DOHH2 (cell line): Measurements from ENCODE around the gene JUND.

Experiments used
- H3F3A ChIP-seq: fragments of 200-600 bp; sonication (generic), shearing (Covaris generic); 2 replicates; pipeline ENCODE4 v1.6.0; 2016; ENCODE audit warnings: antibody characterized with exemption, mild to moderate bottlenecking; ENCODE audit not compliant: control insufficient read depth, insufficient read depth
- H3K27ac ChIP-seq: fragments of 200-600 bp; sonication (generic); 2 replicates; pipeline ENCODE4 v1.5.1; 2014; ENCODE audit warnings: low read depth, mild to moderate bottlenecking, low read length, moderate library complexity
- H3K27me3 ChIP-seq: fragments of 200-600 bp; sonication (generic); 2 replicates; pipeline ENCODE4 v1.6.1; 2014; ENCODE audit warnings: mild to moderate bottlenecking, low read length, mixed read lengths; ENCODE audit not compliant: control insufficient read depth
- H3K36me3 ChIP-seq: fragments of 200-600 bp; sonication (generic); 2 replicates; pipeline ENCODE4 v1.6.1; 2014; ENCODE audit warnings: mild to moderate bottlenecking, low read length, moderate library complexity, mixed read lengths; ENCODE audit not compliant: control insufficient read depth
- H3K4me1 ChIP-seq: fragments of 200-600 bp; sonication (generic); 2 replicates; pipeline ENCODE4 v1.6.1; 2014; ENCODE audit warnings: mild to moderate bottlenecking, low read length, mixed read lengths; ENCODE audit not compliant: control insufficient read depth
- H3K4me2 ChIP-seq: fragments of 200-600 bp; sonication (generic); 2 replicates; pipeline ENCODE4 v1.6.0; 2014; ENCODE audit warnings: mild to moderate bottlenecking, low read length, moderate library complexity
- H3K4me3 ChIP-seq: fragments of 200-600 bp; sonication (generic); 2 replicates; pipeline ENCODE4 v1.5.1; 2014; ENCODE audit warnings: mild to moderate bottlenecking, low read length, mixed read lengths
- H3K79me2 ChIP-seq: fragments of 200-600 bp; sonication (generic); 2 replicates; pipeline ENCODE4 v1.6.1; 2014; ENCODE audit warnings: mild to moderate bottlenecking, low read length, mixed read lengths; ENCODE audit not compliant: control insufficient read depth
- H3K9me2 ChIP-seq: fragments of 200-600 bp; sonication (generic); replicated peaks from 2 replicates; pipeline ENCODE4 v1.6.1; 2014; ENCODE audit warnings: mild to moderate bottlenecking, low read length, mixed read lengths; ENCODE audit not compliant: control insufficient read depth
- H3K9me3 ChIP-seq: fragments of 200-600 bp; sonication (generic); 2 replicates; pipeline ENCODE4 v1.6.1; 2014; ENCODE audit warnings: antibody characterized with exemption, low read length, mixed read lengths; ENCODE audit not compliant: control insufficient read depth, insufficient read depth
- H4K20me1 ChIP-seq: fragments of 200-600 bp; sonication (generic); 2 replicates; pipeline ENCODE4 v1.6.0; 2014; ENCODE audit warnings: low read depth, mild to moderate bottlenecking, antibody characterized with exemption, low read length, moderate library complexity; ENCODE audit not compliant: control insufficient read depth, insufficient read depth
- CTCF ChIP-seq: fragments of 200-600 bp; sonication (generic); IDR thresholded peaks from one replicate; pipeline ENCODE4 v1.5.1; 2014; ENCODE audit warnings: antibody characterized with exemption, mild to moderate bottlenecking, low read depth, low read length; ENCODE audit not compliant: poor library complexity, severe bottlenecking
- EZH2phosphoT487 ChIP-seq: fragments of 200-600 bp; sonication (generic); IDR thresholded peaks from 2 replicates; pipeline ENCODE4 v1.6.1; 2017; ENCODE audit warnings: borderline replicate concordance, mild to moderate bottlenecking, antibody characterized with exemption, low read length, moderate library complexity, mixed read lengths

JUND gene

GRCh38 chr19:18301718-18302111 lies 20.3 kb upstream of the JUND start:
- peaks cover 40% of the 10 kb centered on the region for H3K4me1 ChIP-seq
- no peaks in the 10 kb centered on the region for H3K9me3 ChIP-seq
- TF ChIP-seq CTCF = no peak
- no peak for TF ChIP-seq EZH2phosphoT487
- no peak overlapping the region for H3K4me3 ChIP-seq
- H3K36me3 ChIP-seq = peaks cover 14% of the 10 kb centered on the region
- no peak overlapping the region for H3K27ac ChIP-seq
- no peaks in the 10 kb centered on the region for H3K27me3 ChIP-seq
- no peaks in the 10 kb centered on the region for H3K9me2 ChIP-seq
- peaks cover 6% of the 10 kb centered on the region; the same call in 1 of the 2 replicates for H3F3A ChIP-seq
- H3K79me2 ChIP-seq = no peaks in the 10 kb centered on the region; the same call in 1 of the 2 replicates
- no peaks in the 10 kb centered on the region for H4K20me1 ChIP-seq
- no peak overlapping the region for H3K4me2 ChIP-seq

GRCh38 chr19:18300930-18301717 lies 19.7 kb upstream of the JUND start:
- peaks cover 8% of the 10 kb centered on the region for H3K36me3 ChIP-seq

GRCh38 chr19:18299654-18300053 lies 18.2 kb upstream of the JUND start:
- Histone ChIP-seq H3K4me1 (peaks cover 21% of the 10 kb centered on the region), H3K36me3 (no peaks in the 10 kb centered on the region; the same call in 1 of the 2 replicates), H3K4me2 (no peak overlapping the region), H3K79me2 (no peaks in the 10 kb centered on the region; the same call in 1 of the 2 replicates), H3F3A (peaks cover 3% of the 10 kb centered on the region; the same call in 1 of the 2 replicates), H3K4me3 (no peak overlapping the region), H3K9me2 (no peaks in the 10 kb centered on the region), H4K20me1 (no peaks in the 10 kb centered on the region), H3K27ac (no peak overlapping the region), H3K9me3 (no peaks in the 10 kb centered on the region), H3K27me3 (no peaks in the 10 kb centered on the region)
- TF ChIP-seq EZH2phosphoT487 (no peak), CTCF (no peak)

More at GRCh38 chr19:18300930-18301717, 19.7 kb upstream of the JUND start:
- Histone ChIP-seq H3K9me3 (no peaks in the 10 kb centered on the region), H3K4me1 (peaks cover 35% of the 10 kb centered on the region), H3K4me2 (no peak overlapping the region), H3K79me2 (no peaks in the 10 kb centered on the region; the same call in 1 of the 2 replicates), H3F3A (peaks cover 3% of the 10 kb centered on the region; the same call in 1 of the 2 replicates), H3K4me3 (no peak overlapping the region), H4K20me1 (no peaks in the 10 kb centered on the region), H3K27me3 (no peaks in the 10 kb centered on the region), H3K9me2 (no peaks in the 10 kb centered on the region), H3K27ac (no peak overlapping the region)
- TF ChIP-seq CTCF (no peak), EZH2phosphoT487 (no peak)
